GM23338 (cell line): ENCODE results near the gene SNRPD3.

Source experiments
- CTCF ChIP-seq, 2 experiments: fragments of 200-600 bp in 1 of 2; sonication (generic) in 1 of 2; conservative IDR thresholded peaks; 2 replicates each; pipeline versions ENCODE4 v1.5.1 to v1.6.1; 2016 to 2017; ENCODE audit warnings: antibody characterized with exemption in 2 of 2, low read depth in 2 of 2, mild to moderate bottlenecking in 2 of 2, moderate library complexity in 1 of 2
- EZH2 ChIP-seq: fragments of 200-600 bp; sonication (generic); IDR thresholded peaks from one replicate; pipeline ENCODE4 v1.8.0; 2017; ENCODE audit warnings: antibody characterized with exemption, mild to moderate bottlenecking, low read depth; ENCODE audit not compliant: unreplicated experiment
- EZH2phosphoT487 ChIP-seq: fragments of 200-600 bp; sonication (generic); IDR thresholded peaks from one replicate; pipeline ENCODE4 v1.8.1; 2018; ENCODE audit warnings: antibody characterized with exemption; ENCODE audit not compliant: unreplicated experiment
- POLR2AphosphoS5 ChIP-seq: IDR thresholded peaks from 2 replicates; pipeline ENCODE4 v1.6.1; 2016; ENCODE audit warnings: antibody characterized with exemption, low read depth
- REST ChIP-seq: IDR thresholded peaks from one replicate; pipeline ENCODE4 v1.6.1; 2018; ENCODE audit warnings: antibody characterized with exemption; ENCODE audit not compliant: unreplicated experiment
- ZNF114 ChIP-seq: fragments of 250-450 bp; sonication (Bioruptor Pico); IDR thresholded peaks from 2 replicates; pipeline ENCODE4 v1.5.0; 2020; ENCODE audit warnings: mild to moderate bottlenecking, moderate library complexity

GRCh38 chr22:24541681-24542515 is 13.9 kb upstream of the SNRPD3 start:
- TF ChIP-seq EZH2 (no peak), CTCF (conservative IDR thresholded peaks at IDR 0.05; ENCODE audit: low read depth in 2 of 2) (no peak), REST (no peak), EZH2phosphoT487 (no peak), POLR2AphosphoS5 (no peak), ZNF114 (CRISPR knock-in tag) (no peak)
